ENCODE measurements around the gene SHH.

Gene SHH

GRCh38 chr7:155804897-155805825, 7.1 kb downstream of the SHH start:
- DNase-seq: peak; percentile 61

- DNase-seq: peak; percentile 59
Observed at GRCh38 chr7:155804431-155804831, 7.8 kb downstream of the SHH start.

GRCh38 chr7:155803418-155804376, 8.6 kb downstream of the SHH start:
- peak; percentile 58 for DNase-seq

GRCh38 chr7:155802906-155803417, 9.3 kb downstream of the SHH start:
- no peak for DNase-seq

GRCh38 chr7:155802291-155802690, 10.0 kb downstream of the SHH start:
- DNase-seq: no peak

GRCh38 chr7:155800741-155801267, 11.5 kb downstream of the SHH start:
- no peak for DNase-seq

GRCh38 chr7:155800301-155800700, 12.0 kb downstream of the SHH start:
- DNase-seq: no peak

GRCh38 chr7:155799514-155799913, 12.7 kb downstream of the SHH start:
- no peak for DNase-seq

GRCh38 chr7:155798673-155799439, 13.4 kb downstream of the SHH start:
- DNase-seq: no peak

GRCh38 chr7:155797262-155798250, 14.7 kb downstream of the SHH start:
- no peak for DNase-seq

GRCh38 chr7:155796381-155797261, 15.6 kb downstream of the SHH start:
- no peak for DNase-seq

- no peak for DNase-seq
Observed at GRCh38 chr7:155795951-155796350, 16.3 kb downstream of the SHH start.

GRCh38 chr7:155795401-155795800, 16.9 kb downstream of the SHH start:
- DNase-seq: no peak

- no peak for DNase-seq
Observed at GRCh38 chr7:155794196-155794595, 18.1 kb downstream of the SHH start.

- DNase-seq: no peak
Observed at GRCh38 chr7:155793720-155794119, 18.5 kb downstream of the SHH start.

- DNase-seq: no peak
Observed at GRCh38 chr7:155792999-155793560, 19.2 kb downstream of the SHH start.

GRCh38 chr7:155792315-155792960, 19.8 kb downstream of the SHH start:
- DNase-seq: no peak

- DNase-seq: no peak
Observed at GRCh38 chr7:155791836-155792235, 20.4 kb downstream of the SHH start.

GRCh38 chr7:155791214-155791737, 21.0 kb downstream of the SHH start:
- no peak for DNase-seq
